ENCODE data around the gene CTNNA3. TPM values are rescaled to one million over a fixed set of nuclear protein-coding genes. Genes with fewer than 3 reads are reported as not detected.

Gene CTNNA3
- total and polyA plus RNA-seq, 4 donors: under 0.01 to 39.8 (median 0.09) TPM

GRCh38 chr10:67171970-67172369 lies 524.0 kb downstream of the CTNNA3 start:
- ATAC-seq (ENCODE audit: insufficient read depth, low FRiP score): no peak

GRCh38 chr10:67156239-67156638 lies 539.8 kb downstream of the CTNNA3 start:
- Histone ChIP-seq H3K4me3 (no peak overlapping the region), H3K9me3 (ENCODE audit: control insufficient read depth in 4 of 4, insufficient read depth in 3 of 4, low read length in 3 of 4) (peaks cover 0 to 3% (median 0%) of the 10 kb centered on the region in 4 donors), H3K4me1 (ENCODE audit: control insufficient read depth in 5 of 5, insufficient read depth in 5 of 5, low read length in 5 of 5) (no peaks in the 10 kb centered on the region), H3K9ac (ENCODE audit: insufficient read depth in 1 of 2, low read length in 2 of 2) (no peak overlapping the region), H3K27me3 (ENCODE audit: control insufficient read depth in 3 of 3, insufficient read depth in 3 of 3, low read length in 2 of 3) (no peaks in the 10 kb centered on the region), H3K36me3 (ENCODE audit: control insufficient read depth in 4 of 4, insufficient read depth in 4 of 4, low read length in 4 of 4) (no peaks in the 10 kb centered on the region), H3K27ac (ENCODE audit: low read depth in 1 of 2, low read length in 1 of 2) (no peak overlapping the region)
- DNase-seq (peak in 2 of 3 donors; percentile 9 to 52), ATAC-seq (ENCODE audit: insufficient read depth, low FRiP score) (no peak)
- no peak for TF ChIP-seq CTCF (IDR thresholded peaks at IDR 0.05; ENCODE audit: control extremely low read depth, extremely low read depth)

More at GRCh38 chr10:67171970-67172369, 524.0 kb downstream of the CTNNA3 start:
- no peak for TF ChIP-seq CTCF (IDR thresholded peaks at IDR 0.05; ENCODE audit: control extremely low read depth, extremely low read depth)
- Histone ChIP-seq H3K27ac (ENCODE audit: low read depth in 1 of 2, low read length in 1 of 2) (no peak overlapping the region), H3K4me1 (ENCODE audit: control insufficient read depth in 5 of 5, insufficient read depth in 5 of 5, low read length in 5 of 5) (peaks cover 0 to 1% (median 0%) of the 10 kb centered on the region in 5 donors), H3K27me3 (ENCODE audit: control insufficient read depth in 3 of 3, insufficient read depth in 3 of 3, low read length in 2 of 3) (no peaks in the 10 kb centered on the region), H3K9ac (ENCODE audit: insufficient read depth in 1 of 2, low read length in 2 of 2) (no peak overlapping the region), H3K4me3 (no peak overlapping the region), H3K36me3 (ENCODE audit: control insufficient read depth in 4 of 4, insufficient read depth in 4 of 4, low read length in 4 of 4) (peaks cover 0 to 3% (median 0%) of the 10 kb centered on the region in 4 donors), H3K9me3 (ENCODE audit: control insufficient read depth in 4 of 4, insufficient read depth in 3 of 4, low read length in 3 of 4) (peaks cover 0 to 3% (median 1%) of the 10 kb centered on the region in 4 donors)
- DNase-seq: peak in 1 of 3 donors; percentile 17
- 62 to 83% methylated on average over 1 of the region's 1 CpG for WGBS, 2 donors

DNA sequence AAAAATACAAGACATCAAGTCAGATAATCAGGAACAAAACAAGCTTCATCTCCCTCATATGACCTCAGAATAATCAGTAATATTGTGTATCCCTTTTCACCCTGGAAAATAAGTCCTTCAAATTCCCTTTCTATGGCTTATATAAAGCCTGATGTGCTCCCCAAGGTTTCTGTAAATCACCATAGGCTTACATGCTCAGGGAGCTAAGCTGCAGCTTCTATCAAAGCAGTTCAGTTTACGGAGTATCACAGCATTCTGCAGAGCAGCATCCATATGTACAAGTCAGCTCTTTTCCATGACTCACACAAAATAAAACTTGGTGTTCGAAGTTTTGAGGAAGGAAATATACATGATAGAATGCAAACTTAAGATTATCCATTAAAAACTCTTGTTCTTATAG lies 544.5 kb downstream of the CTNNA3 start:
- Histone ChIP-seq H3K4me3 (no peak overlapping the region), H3K27me3 (ENCODE audit: control insufficient read depth in 3 of 3, insufficient read depth in 3 of 3, low read length in 2 of 3) (no peaks in the 10 kb centered on the region), H3K36me3 (ENCODE audit: control insufficient read depth in 4 of 4, insufficient read depth in 4 of 4, low read length in 4 of 4) (no peaks in the 10 kb centered on the region), H3K9me3 (ENCODE audit: control insufficient read depth in 4 of 4, insufficient read depth in 3 of 4, low read length in 3 of 4) (no peaks in the 10 kb centered on the region), H3K9ac (ENCODE audit: insufficient read depth in 1 of 2, low read length in 2 of 2) (no peak overlapping the region), H3K4me1 (ENCODE audit: control insufficient read depth in 5 of 5, insufficient read depth in 5 of 5, low read length in 5 of 5) (no peaks in the 10 kb centered on the region), H3K27ac (ENCODE audit: low read depth in 1 of 2, low read length in 1 of 2) (no peak overlapping the region)
- no peak for DNase-seq
- no peak for ATAC-seq (ENCODE audit: insufficient read depth, low FRiP score)
- WGBS, 2 donors: 70 to 80% methylated on average over 2 of the region's 2 CpGs
- no peak for TF ChIP-seq CTCF (IDR thresholded peaks at IDR 0.05; ENCODE audit: control extremely low read depth, extremely low read depth)

- H3K9me3 ChIP-seq (ENCODE audit: control insufficient read depth in 4 of 4, insufficient read depth in 3 of 4, low read length in 3 of 4): no peaks in the 10 kb centered on the region
- DNase-seq: no peak
- H3K4me3 ChIP-seq: no peak overlapping the region
- no peak for ATAC-seq (ENCODE audit: insufficient read depth, low FRiP score)
- H3K27me3 ChIP-seq (ENCODE audit: control insufficient read depth in 3 of 3, insufficient read depth in 3 of 3, low read length in 2 of 3): no peaks in the 10 kb centered on the region
- H3K36me3 ChIP-seq (ENCODE audit: control insufficient read depth in 4 of 4, insufficient read depth in 4 of 4, low read length in 4 of 4): no peaks in the 10 kb centered on the region
- WGBS, 2 donors: 52 to 99% methylated on average over 1 of the region's 1 CpG
- no peak overlapping the region for H3K9ac ChIP-seq (ENCODE audit: insufficient read depth in 1 of 2, low read length in 2 of 2)
- H3K27ac ChIP-seq (ENCODE audit: low read depth in 1 of 2, low read length in 1 of 2): no peak overlapping the region
- peaks cover 0 to 3% (median 0%) of the 10 kb centered on the region in 5 donors for H3K4me1 ChIP-seq (ENCODE audit: control insufficient read depth in 5 of 5, insufficient read depth in 5 of 5, low read length in 5 of 5)
- TF ChIP-seq CTCF (IDR thresholded peaks at IDR 0.05; ENCODE audit: control extremely low read depth, extremely low read depth): no peak
Observed at GRCh38 chr10:67144530-67144929, 551.5 kb downstream of the CTNNA3 start.
